Stimulated activated CD8-positive, alpha-beta memory T cell treated with anti-CD3 and anti-CD28 coated beads, Interleukin-15, amount 100 ng/mL, for 1 hour (primary cell): Measurements from ENCODE around the gene NAGK.
A peak's percentile ranks its signal among the peaks of the same experiment; 100 is the strongest.
"Not testable (repeated sequence)": the region's sequence is repeated elsewhere in the genome, so short reads cannot be mapped to it uniquely, and the experiment has no call there.

ENCODE experiments used
- DNase-seq: peaks from one replicate; pipeline ENCODE4 v3.0.0-alpha.2; 2020; ENCODE audit warnings: low read depth

NAGK gene

GRCh38 chr2:71068218-71069035 is at the start of gene NAGK:
TSS of gene NAGK (plus strand) at chr2:71068648. CDS start at chr2:71068684, 36 bp downstream.
- peak; percentile 88 for DNase-seq

- DNase-seq: not testable (repeated sequence)
These were observed 48.5 kb upstream of the NAGK start for GRCh38 chr2:71019989-71020388.

GRCh38 chr2:71021394-71021793 is 47.1 kb upstream of the NAGK start:
- not testable (repeated sequence) for DNase-seq

GRCh38 chr2:71023553-71024243 is 44.8 kb upstream of the NAGK start:
- peak; percentile 22 for DNase-seq

GRCh38 chr2:71036296-71036695 is 32.2 kb upstream of the NAGK start:
- DNase-seq: not testable (repeated sequence)

- DNase-seq: no peak
These were observed 26.2 kb upstream of the NAGK start for GRCh38 chr2:71042287-71042686.

GRCh38 chr2:71043531-71044407 is 24.7 kb upstream of the NAGK start:
- no peak for DNase-seq

GRCh38 chr2:71045151-71045550 is 23.3 kb upstream of the NAGK start:
- no peak for DNase-seq

GRCh38 chr2:71045865-71046548 is 22.4 kb upstream of the NAGK start:
- DNase-seq: no peak

- DNase-seq: no peak
These were observed 20.4 kb upstream of the NAGK start for GRCh38 chr2:71048096-71048495.

- peak; percentile 13 for DNase-seq
These were observed 18.6 kb upstream of the NAGK start for GRCh38 chr2:71049704-71050360.

- DNase-seq: not testable (repeated sequence)
These were observed 13.2 kb upstream of the NAGK start for GRCh38 chr2:71055206-71055740.

- no peak for DNase-seq
These were observed 8.2 kb upstream of the NAGK start for GRCh38 chr2:71060211-71060610.

GRCh38 chr2:71060871-71061270 is 7.6 kb upstream of the NAGK start:
- DNase-seq: no peak

GRCh38 chr2:71063216-71063615 is 5.2 kb upstream of the NAGK start:
- no peak for DNase-seq

GRCh38 chr2:71064110-71064611 is 4.3 kb upstream of the NAGK start:
- no peak for DNase-seq

GRCh38 chr2:71064754-71065621 is 3.5 kb upstream of the NAGK start:
- no peak for DNase-seq

GRCh38 chr2:71066856-71067255 is 1.6 kb upstream of the NAGK start:
- no peak for DNase-seq

- DNase-seq: no peak
These were observed 756 bp upstream of the NAGK start for GRCh38 chr2:71067567-71068217.
